GM12873 (cell line): ENCODE measurements around the gene CHM.

ENCODE experiments used
- CTCF ChIP-seq: IDR thresholded peaks from 2 replicates; pipeline ENCODE4 v1.5.1; 2012; ENCODE audit warnings: low read depth, mild to moderate bottlenecking, moderate library complexity, low read length, control low read depth; ENCODE audit not compliant: insufficient read depth; ENCODE audit errors: missing control alignments

The CHM gene

GRCh38 chrX:85994228-85994627 is 53.1 kb downstream of the CHM start:
- no peak for TF ChIP-seq CTCF

GRCh38 chrX:85993539-85994197 is 53.7 kb downstream of the CHM start:
- no peak for TF ChIP-seq CTCF

GRCh38 chrX:85992811-85993229 is 54.5 kb downstream of the CHM start:
- TF ChIP-seq CTCF, result no peak

GRCh38 chrX:85988353-85988752 is 59.0 kb downstream of the CHM start:
- no peak for TF ChIP-seq CTCF

- no peak for TF ChIP-seq CTCF
These were observed 67.1 kb downstream of the CHM start for GRCh38 chrX:85980286-85980685.

GRCh38 chrX:85977218-85977617 is 70.1 kb downstream of the CHM start:
- TF ChIP-seq CTCF, result no peak

- no peak for TF ChIP-seq CTCF
These were observed 82.6 kb downstream of the CHM start for GRCh38 chrX:85964744-85965143.
